GM12878 (cell line): ENCODE measurements around the gene TRPC3. TPM values are rescaled to one million over a fixed set of nuclear protein-coding genes. Genes with fewer than 3 reads are reported as not detected.

Experiments
- ATAC-seq: fragments of 200-7000 bp; cut with Tn5 transposase; 3 replicates; pipeline ENCODE4 v1.9.1; 2020; ENCODE audit warnings: mild to moderate bottlenecking, moderate library complexity
- BruUV-seq: library from RNA; stranded (reverse); fragments of 400-500 nt; replicated peaks from 2 replicates; lab custom pipeline; 2021; lab: Mats Ljungman, UMichigan
- CTCF ChIA-PET: fragments of 300-600 bp; sonication (Branson Sonifier 250); formaldehyde crosslinking; extraction: SDS; loops from one replicate; lab custom pipeline; 2021; ENCODE audit warnings: inconsistent platforms; lab: Yijun Ruan, JAX
- POLR2A ChIA-PET: fragments of 350-600 bp; formaldehyde crosslinking; extraction: SDS; loops from one replicate; lab custom pipeline; 2021; ENCODE audit warnings: inconsistent platforms; lab: Charles Lee
- RAD21 ChIA-PET: fragments of 300-600 bp; sonication (Branson Sonifier 250); formaldehyde crosslinking; loops from one replicate; lab custom pipeline; 2023; ENCODE audit warnings: antibody characterized with exemption; ENCODE audit not compliant: unreplicated experiment; lab: Charles Lee
- SMC1A ChIA-PET: fragments of 300-600 bp; sonication (Branson Sonifier 250); formaldehyde crosslinking; loops from one replicate; lab custom pipeline; 2023; ENCODE audit not compliant: unreplicated experiment, uncharacterized antibody; lab: Charles Lee
- DNase-seq: peaks from one replicate; pipeline ENCODE4 v3.0.0-alpha.2; 2011; ENCODE audit warnings: low read depth, low spot score
- FAIRE-seq: peaks from 3 replicates; lab custom pipeline; 2011; peaks lifted over from hg19 to GRCh38; lab: Jason Lieb, UNC
- H2AFZ ChIP-seq: 2 replicates; pipeline ENCODE4 v1.6.0; 2011; ENCODE audit warnings: low read depth, low read length, control low read depth; ENCODE audit not compliant: control insufficient read depth
- H3K27ac ChIP-seq: 2 replicates; pipeline ENCODE4 v1.5.1; 2011; ENCODE audit warnings: control low read depth; ENCODE audit not compliant: control insufficient read depth, insufficient read depth
- H3K27me3 ChIP-seq, 2 experiments: replicated peaks in 1 of 2; 2 replicates each; pipeline versions ENCODE4 v1.6.0 to v1.6.1; 2011; ENCODE audit warnings: low read length in 1 of 2; ENCODE audit not compliant: control insufficient read depth in 2 of 2, insufficient read depth in 2 of 2
- H3K36me3 ChIP-seq, 2 experiments: 2 replicates each; pipeline ENCODE4 v1.5.1; 2011; ENCODE audit warnings: low read length in 1 of 2; ENCODE audit not compliant: control insufficient read depth in 2 of 2, insufficient read depth in 2 of 2
- H3K4me1 ChIP-seq: 2 replicates; pipeline ENCODE4 v1.6.1; 2011; ENCODE audit warnings: mild to moderate bottlenecking, low read length, moderate library complexity, mixed read lengths; ENCODE audit not compliant: control insufficient read depth, insufficient read depth
- H3K4me2 ChIP-seq: 2 replicates; pipeline ENCODE4 v1.6.0; 2011; ENCODE audit warnings: control low read depth; ENCODE audit not compliant: control insufficient read depth, insufficient read depth
- H3K4me3 ChIP-seq: fragments of 200-600 bp; sonication (generic); 2 replicates; pipeline ENCODE4 v1.5.1; 2016
- H3K79me2 ChIP-seq: 2 replicates; pipeline ENCODE4 v1.6.0; 2011; ENCODE audit warnings: low read length; ENCODE audit not compliant: control insufficient read depth, insufficient read depth
- H3K9ac ChIP-seq: 2 replicates; pipeline ENCODE4 v1.8.0; 2011; ENCODE audit warnings: low read length, control low read depth, mixed read lengths; ENCODE audit not compliant: control insufficient read depth, insufficient read depth
- H3K9me3 ChIP-seq: replicated peaks from 3 replicates; pipeline ENCODE4 v1.5.1; 2011; ENCODE audit warnings: mild to moderate bottlenecking, low read length; ENCODE audit not compliant: control insufficient read depth, insufficient read depth
- H4K20me1 ChIP-seq: 2 replicates; pipeline ENCODE4 v1.6.0; 2011; ENCODE audit not compliant: control insufficient read depth, insufficient read depth
- BCLAF1 ChIP-seq: fragments of 450-650 bp; IDR thresholded peaks from 2 replicates; pipeline ENCODE4 v1.6.1; 2017; ENCODE audit warnings: antibody characterized with exemption, mild to moderate bottlenecking, moderate library complexity
- CEBPB ChIP-seq, 2 experiments: fragments of 150-350 bp in 1 of 2; IDR thresholded peaks; 2 replicates each; pipeline ENCODE4 v1.6.1; 2012 to 2014; ENCODE audit warnings: low read depth in 2 of 2, low read length in 2 of 2, borderline replicate concordance in 1 of 2, inconsistent platforms in 1 of 2
- CEBPZ ChIP-seq: fragments of 150-350 bp; IDR thresholded peaks from 2 replicates; pipeline ENCODE4 v1.6.1; 2016; ENCODE audit warnings: low read depth, low read length
- FOXM1 ChIP-seq: IDR thresholded peaks from 2 replicates; pipeline ENCODE4 v1.6.1; 2012; ENCODE audit warnings: low read depth, mild to moderate bottlenecking, inconsistent platforms, low read length, moderate library complexity
- IRF4 ChIP-seq: IDR thresholded peaks from 2 replicates; pipeline ENCODE4 v1.6.1; 2011; ENCODE audit warnings: low read depth, low read length
- IRF5 ChIP-seq: fragments of 450-650 bp; IDR thresholded peaks from 2 replicates; pipeline ENCODE4 v1.6.1; 2017; ENCODE audit warnings: borderline replicate concordance
- KAT2A ChIP-seq: conservative IDR thresholded peaks from 2 replicates; pipeline ENCODE4 v1.6.1; 2011; ENCODE audit warnings: low read depth, low read length; ENCODE audit not compliant: control insufficient read depth
- PAX5 ChIP-seq: IDR thresholded peaks from 2 replicates; pipeline ENCODE4 v1.6.1; 2011; ENCODE audit warnings: low read depth, low read length, borderline replicate concordance
- PAX8 ChIP-seq: fragments of 450-650 bp; IDR thresholded peaks from 2 replicates; pipeline ENCODE4 v1.6.1; 2017; ENCODE audit warnings: mild to moderate bottlenecking, moderate library complexity
- SMC3 ChIP-seq: IDR thresholded peaks from 2 replicates; pipeline ENCODE4 v1.6.1; 2011; ENCODE audit warnings: low read length, improper control_type of control experiment, borderline replicate concordance
- STAT1 ChIP-seq: fragments of 450-650 bp; conservative IDR thresholded peaks from 2 replicates; pipeline ENCODE4 v1.6.1; 2014; ENCODE audit warnings: antibody characterized with exemption, mild to moderate bottlenecking
- ZBTB33 ChIP-seq: fragments of 450-650 bp; IDR thresholded peaks from 2 replicates; pipeline ENCODE4 v1.6.1; 2017; ENCODE audit warnings: mild to moderate bottlenecking
- ZSCAN29 ChIP-seq: fragments of 450-650 bp; IDR thresholded peaks from 2 replicates; pipeline ENCODE4 v1.6.1; 2017; ENCODE audit warnings: mild to moderate bottlenecking, moderate library complexity
- WGBS: methylation state at CpG from one replicate; pipeline ENCODE4 v1.1.6; 2016; ENCODE audit warnings: low lambda C conversion rate; ENCODE audit not compliant: insufficient replicate concordance, insufficient coverage; ENCODE audit errors: missing lambda C conversion rate; 5-methylcytosine and 5-hydroxymethylcytosine counted together
- in situ Hi-C: fragments of 300-500 bp; cut with MboI; formaldehyde crosslinking; loops from 9 replicates; pipeline ENCODE4 v1.14.3; 2018; ENCODE audit warnings: mixed read lengths
- intact Hi-C: fragments of 100-400 bp; cut with micrococcal nuclease; formaldehyde crosslinking; loops from one replicate; pipeline ENCODE4 v1.14.2; 2022; ENCODE audit not compliant: unreplicated experiment
- polyA plus RNA-seq, 11 experiments: library from polyadenylated mRNA; depleted of rRNA in 4 of 11; unstranded in 6 of 11; stranded (reverse) in 5 of 11; fragments of >200 nt; fragmentation: Nextera tagmentation in 4 of 11; fragmentation: Illumina TruSeq in 1 of 11; extraction: Ambion mirVana in 4 of 11; extraction: Trizol in 1 of 11; gene quantifications; 1 replicate in 1 of 11; 2 replicates in 10 of 11; pipeline versions ENCODE4 v1.2.1 to v1.2.3, GENCODE V29; 2011 to 2016; ENCODE audit warnings: inconsistent platforms in 2 of 11, missing spikeins in 2 of 11, low read depth in 1 of 11
- total RNA-seq, 4 experiments: library from RNA; depleted of rRNA in 3 of 4; stranded (reverse); fragments of >200 nt in 3 of 4; fragmentation: Illumina TruSeq in 1 of 4; extraction: Trizol in 1 of 4; gene quantifications; 2 replicates each; pipeline versions ENCODE4 v1.2.1 to v1.2.3, GENCODE V29; 2013 to 2021

The TRPC3 gene
- total and polyA plus RNA-seq, 10 of the 15 experiments (the other 5 are each of a cell fraction or from before 2014, with no cell fraction given) = not detected

- Histone ChIP-seq H3K4me2 (no peak overlapping the region), H3K36me3 (no peaks in the 10 kb centered on the region), H3K9ac (no peak overlapping the region), H3K27me3 (peaks cover 0 to 2% of the 10 kb centered on the region in 2 experiments; a peak in 2 of 4 replicates), H3K4me1 (no peaks in the 10 kb centered on the region), H3K4me3 (no peak overlapping the region), H3K79me2 (no peaks in the 10 kb centered on the region), H3K9me3 (no peaks in the 10 kb centered on the region), H2AFZ (no peak overlapping the region), H4K20me1 (no peaks in the 10 kb centered on the region), H3K27ac (no peak overlapping the region)
- intact Hi-C loops = loop anchor here (5.0 kb wide), 1 partner anchor 576 kb away; no protein-coding TSS in a partner anchor
- SMC1A ChIA-PET = interaction anchor here (1.5 to 3.7 kb wide), 2 partner anchors 12 to 100 kb away, joined by 3 to 28 read pairs; no protein-coding TSS in a partner anchor
- POLR2A ChIA-PET = no interaction called here
- CTCF ChIA-PET = interaction anchor here (0.9 to 1.5 kb wide), 2 partner anchors 51 to 577 kb away, joined by 3 to 6 read pairs; no protein-coding TSS in a partner anchor
- TF ChIP-seq ZBTB33 (no peak), IRF4 (no peak), SMC3 (no peak), BCLAF1 (no peak), PAX8 (no peak), IRF5 (no peak), STAT1 (no peak), KAT2A (no peak), FOXM1 (no peak), PAX5 (no peak), CEBPZ (no peak), ZSCAN29 (no peak), CEBPB (IDR thresholded peaks at IDR 0.05; ENCODE audit: borderline replicate concordance in 1 of 2, low read depth in 2 of 2, low read length in 2 of 2) (no peak)
- FAIRE-seq = no peak
- 11% methylated on average over 4 of the region's 4 CpGs for WGBS
- ATAC-seq = no peak
- in situ Hi-C loops = no loop called here
- RAD21 ChIA-PET = no interaction called here
- BruUV-seq = no TSS peak
- no peak for DNase-seq
These were observed 49.0 kb upstream of the TRPC3 start for GRCh38 chr4:122000849-122001248.
